Aorta (tissue), 5 donors: Measurements from ENCODE around the gene FAF1. TPM values are rescaled to one million over a fixed set of nuclear protein-coding genes. Genes with fewer than 3 reads are reported as not detected.

Source experiments
- ATAC-seq: fragments of 200-7000 bp; cut with Tn5 transposase; one replicate; pipeline ENCODE4 v1.9.1; 2022; ENCODE audit warnings: moderate library complexity; ENCODE audit not compliant: low FRiP score
- DNase-seq, 2 donors: peaks; one replicate each; pipeline ENCODE4 v3.0.0-alpha.2; 2020
- H3K27ac ChIP-seq, 2 donors: one replicate each; pipeline ENCODE4 v1.5.1; 2013; ENCODE audit warnings: low read length in 2 of 2, mild to moderate bottlenecking in 2 of 2, moderate library complexity in 2 of 2, control low read depth in 1 of 2, inconsistent platforms in 1 of 2, low read depth in 1 of 2
- H3K27me3 ChIP-seq, 2 donors: one replicate each; pipeline ENCODE4 v1.6.1; 2013; ENCODE audit warnings: control low read depth in 1 of 2, low read length in 1 of 2, mild to moderate bottlenecking in 1 of 2, moderate library complexity in 1 of 2; ENCODE audit not compliant: insufficient read depth in 2 of 2, control insufficient read depth in 1 of 2
- H3K36me3 ChIP-seq, 2 donors: one replicate each; pipeline ENCODE4 v1.6.1; 2013; ENCODE audit warnings: control low read depth in 1 of 2, low read length in 1 of 2, mild to moderate bottlenecking in 1 of 2; ENCODE audit not compliant: insufficient read depth in 2 of 2, control insufficient read depth in 1 of 2
- H3K4me1 ChIP-seq, 2 donors: one replicate each; pipeline ENCODE4 v1.6.1; 2013; ENCODE audit warnings: low read length in 2 of 2, control low read depth in 1 of 2, mild to moderate bottlenecking in 1 of 2, moderate library complexity in 1 of 2; ENCODE audit not compliant: insufficient read depth in 2 of 2, control insufficient read depth in 1 of 2
- H3K4me3 ChIP-seq, 2 donors: one replicate each; pipeline ENCODE4 v1.5.1; 2013; ENCODE audit warnings: low read length in 2 of 2, control low read depth in 1 of 2, mild to moderate bottlenecking in 1 of 2
- H3K9me3 ChIP-seq: one replicate; pipeline ENCODE4 v1.6.1; 2013; ENCODE audit warnings: mild to moderate bottlenecking, low read length; ENCODE audit not compliant: control insufficient read depth
- whole genome bisulfite sequencing, 2 donors: extraction: QIAGEN DNeasy Blood & Tissue Kit; methylation state at CpG; one replicate each; pipeline ENCODE4 v1.1.7; 2013; 5-methylcytosine and 5-hydroxymethylcytosine counted together
- intact Hi-C, 2 donors: fragments of 100-400 bp; cut with DNase I; formaldehyde crosslinking; loops; one replicate each; pipeline versions ENCODE4 v1.14.2 to v1.15.0; 2022
- polyA plus RNA-seq, 2 donors: library from polyadenylated mRNA; stranded (reverse); fragments of 200-250 nt; gene quantifications; one replicate each; pipeline ENCODE4 v1.2.3, GENCODE V29; 2013
- total RNA-seq, 2 donors: library from RNA; stranded (reverse); fragmentation: NEBNext Ultra II Directional; extraction: Animal tissue kit (Norgen Biotek cat#: 25700); gene quantifications; one replicate each; pipeline ENCODE4 v1.2.1, GENCODE V29; 2021
- donor health status: healthy with polysubstance abuse.
- donor health status: Bipolar disorder and iron deficiency.
- donor health status: DM: no; HTN: no; CAD: no.
- donor health status: DM: no; HTN: no; CAD: no.
- donor health status: DM: yes; HTN: yes; CAD: no.

Gene FAF1
- total and polyA plus RNA-seq, 4 donors, result 27.0 to 56.1 (median 43.0) TPM

DNA sequence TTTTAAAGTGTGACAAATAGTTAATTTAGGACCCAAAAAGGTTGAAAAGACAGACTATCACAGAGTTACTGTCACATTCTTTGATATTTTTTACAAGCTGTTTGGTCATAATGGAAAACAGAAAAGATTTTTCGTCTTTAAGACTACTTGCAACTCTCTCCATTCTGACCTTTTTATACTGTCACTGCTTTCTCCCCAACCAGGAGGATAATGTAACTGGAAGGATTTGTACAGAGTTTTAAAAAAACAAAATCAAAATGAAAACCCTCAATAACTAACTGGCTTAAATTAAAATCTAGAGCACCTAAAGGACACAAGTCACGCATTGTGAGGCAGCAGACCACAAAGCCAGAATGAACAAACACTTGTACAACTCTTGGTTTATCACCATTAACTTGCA is 257.7 kb downstream of the FAF1 start:
- WGBS, 2 donors, result 95 to 96% methylated on average over 2 of the region's 2 CpGs
- H3K36me3 ChIP-seq, result no peaks in the 10 kb centered on the region
- DNase-seq, result no peak
- no peak overlapping the region for H3K27ac ChIP-seq
- peaks cover 0 to 4% of the 10 kb centered on the region in 2 donors for H3K4me1 ChIP-seq
- no peaks in the 10 kb centered on the region for H3K27me3 ChIP-seq
- ATAC-seq, result no peak
- intact Hi-C loops, result loop anchor here in 1 of 2 donors (5.0 kb wide), 1 partner anchor 335 kb away; no protein-coding TSS in a partner anchor
- H3K9me3 ChIP-seq, result no peaks in the 10 kb centered on the region
- no peak overlapping the region for H3K4me3 ChIP-seq

DNA sequence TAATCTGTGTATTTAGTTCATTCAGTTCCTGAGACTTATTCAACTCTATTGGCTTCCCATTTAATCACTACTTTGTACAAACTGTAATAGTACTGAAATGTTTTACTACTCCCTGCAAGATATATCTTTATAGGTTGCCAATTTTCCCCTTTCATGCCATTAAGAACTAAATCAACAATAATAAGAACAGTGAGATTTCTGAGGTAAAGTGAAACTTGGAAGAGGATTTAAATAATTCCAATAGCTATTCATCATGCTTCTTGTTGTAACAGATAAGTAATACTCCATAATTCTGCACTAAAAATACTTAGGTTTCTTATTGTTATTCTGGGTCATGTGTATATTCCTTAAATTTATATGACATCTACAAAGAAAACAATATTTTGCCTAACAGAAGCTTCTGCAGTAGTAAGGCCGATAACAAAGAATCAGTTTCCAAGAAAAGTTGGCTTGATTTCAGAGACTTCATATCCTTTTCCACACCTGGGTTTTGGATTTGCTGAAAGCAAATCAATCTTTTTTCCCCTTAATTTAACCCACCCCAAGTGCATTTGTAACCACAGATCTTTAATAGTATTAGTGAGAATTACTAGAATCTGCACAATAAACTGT is 258.3 kb downstream of the FAF1 start:
- intact Hi-C loops, result loop anchor here in 1 of 2 donors (5.0 kb wide), 1 partner anchor 335 kb away; no protein-coding TSS in a partner anchor
- no peak overlapping the region for H3K27ac ChIP-seq
- H3K27me3 ChIP-seq, result no peaks in the 10 kb centered on the region
- H3K36me3 ChIP-seq, result no peaks in the 10 kb centered on the region
- peaks cover 0 to 4% of the 10 kb centered on the region in 2 donors for H3K4me1 ChIP-seq
- no peak for ATAC-seq
- no peak for DNase-seq
- WGBS, 2 donors, result 45 to 49% methylated on average over 1 of the region's 1 CpG
- H3K9me3 ChIP-seq, result no peaks in the 10 kb centered on the region
- H3K4me3 ChIP-seq, result no peak overlapping the region

DNA sequence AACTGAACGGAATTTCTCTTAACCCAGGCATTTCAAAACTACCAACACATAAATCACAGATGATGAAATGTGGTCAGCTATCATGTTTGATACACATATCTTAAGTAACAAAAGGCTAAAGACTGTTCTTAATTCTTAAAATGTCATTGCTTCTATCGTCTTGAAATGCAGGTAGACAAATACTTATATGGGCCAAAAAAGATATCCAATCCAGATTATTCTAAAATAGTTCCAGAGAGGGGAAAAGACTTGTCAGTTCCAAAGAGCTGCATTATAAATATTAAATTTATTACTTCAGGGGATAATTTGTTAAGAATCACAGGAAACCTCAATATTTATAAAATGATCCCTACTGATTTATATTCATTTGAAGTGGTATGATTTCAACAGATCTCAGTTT is 259.4 kb downstream of the FAF1 start:
- intact Hi-C loops, result loop anchor here in 1 of 2 donors (5.0 kb wide), 1 partner anchor 333 kb away; no protein-coding TSS in a partner anchor
- ATAC-seq (no peak), DNase-seq (no peak)
- no peaks in the 10 kb centered on the region for H3K27me3 ChIP-seq
- H3K4me3 ChIP-seq, result no peak overlapping the region
- peaks cover 0 to 4% of the 10 kb centered on the region in 2 donors for H3K4me1 ChIP-seq
- H3K27ac ChIP-seq, result no peak overlapping the region
- H3K9me3 ChIP-seq, result no peaks in the 10 kb centered on the region
- H3K36me3 ChIP-seq, result no peaks in the 10 kb centered on the region
- WGBS, 2 donors, result 75 to 79% methylated on average over 2 of the region's 2 CpGs

GRCh38 chr1:50700214-50700613 is 259.9 kb downstream of the FAF1 start:
- ATAC-seq (no peak), DNase-seq (no peak)
- H3K27me3 ChIP-seq, result no peaks in the 10 kb centered on the region
- 97% methylated on average over 4 of the region's 4 CpGs for WGBS, 2 donors
- no peaks in the 10 kb centered on the region for H3K36me3 ChIP-seq
- intact Hi-C loops, result loop anchor here in 1 of 2 donors (5.0 kb wide), 1 partner anchor 333 kb away; no protein-coding TSS in a partner anchor
- H3K9me3 ChIP-seq, result no peaks in the 10 kb centered on the region
- H3K4me1 ChIP-seq, result peaks cover 0 to 4% of the 10 kb centered on the region in 2 donors
- H3K4me3 ChIP-seq, result no peak overlapping the region
- H3K27ac ChIP-seq, result no peak overlapping the region

- no peak for ATAC-seq
- Histone ChIP-seq H3K4me1 (peaks cover 0 to 4% of the 10 kb centered on the region in 2 donors), H3K36me3 (no peaks in the 10 kb centered on the region), H3K27ac (no peak overlapping the region), H3K9me3 (no peaks in the 10 kb centered on the region), H3K27me3 (no peaks in the 10 kb centered on the region), H3K4me3 (no peak overlapping the region)
- intact Hi-C loops, result loop anchor here in 1 of 2 donors (5.0 kb wide), 1 partner anchor 332 kb away; no protein-coding TSS in a partner anchor
- 97% methylated on average over 4 of the region's 4 CpGs for WGBS, 2 donors
- DNase-seq, result no peak
These were observed 260.3 kb downstream of the FAF1 start for GRCh38 chr1:50699795-50700194.

DNA sequence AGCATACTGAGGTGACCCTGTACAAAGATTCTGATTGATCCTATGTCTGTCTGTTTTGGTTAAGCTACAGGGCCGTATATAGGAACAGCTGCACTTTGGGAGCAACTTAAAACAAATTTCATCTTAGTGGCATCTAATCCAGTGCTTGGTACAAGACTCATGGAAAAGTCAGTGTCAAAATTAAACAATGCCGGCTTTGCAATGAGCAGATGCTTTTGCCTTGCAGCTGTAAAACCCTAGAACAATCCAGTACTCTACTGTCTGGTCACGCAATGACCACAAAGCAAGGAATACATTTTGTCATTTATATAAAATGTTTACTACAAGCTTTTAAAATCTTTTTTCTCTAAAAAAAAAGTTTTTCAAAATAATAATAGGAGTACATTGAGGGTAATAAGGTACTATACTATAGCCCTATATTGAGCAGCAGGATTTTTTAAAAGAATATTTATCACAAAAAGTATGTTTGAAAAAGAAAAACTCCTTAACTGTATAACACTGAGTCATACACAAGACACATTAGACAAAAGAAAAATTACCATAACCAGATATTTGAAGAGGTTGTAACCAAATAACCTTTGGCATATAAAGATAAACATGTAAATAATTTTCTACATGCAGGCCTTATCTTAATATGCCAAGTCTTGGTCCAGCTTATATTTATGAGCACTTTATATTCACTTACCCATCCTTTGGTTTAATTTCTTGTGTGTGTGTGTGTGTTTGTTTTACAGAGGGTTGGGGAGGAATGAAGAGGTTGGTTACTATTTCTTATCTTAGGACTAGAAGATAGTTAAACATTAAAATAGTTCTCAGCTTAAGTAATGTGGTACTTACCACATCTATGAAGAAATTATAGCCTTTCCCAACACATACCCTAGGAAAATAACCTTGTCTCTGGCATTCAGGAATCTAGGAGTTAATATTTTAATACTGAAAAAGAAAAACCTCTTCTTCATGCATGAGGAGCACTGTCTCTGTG is 262.3 kb downstream of the FAF1 start:
- intact Hi-C loops, result no loop called here
- WGBS, 2 donors, result 97% methylated on average over 3 of the region's 3 CpGs
- DNase-seq, result no peak

GRCh38 chr1:50693829-50694228 is 266.2 kb downstream of the FAF1 start:
- no peak overlapping the region for H3K4me3 ChIP-seq
- no peaks in the 10 kb centered on the region for H3K9me3 ChIP-seq
- no peaks in the 10 kb centered on the region for H3K4me1 ChIP-seq
- DNase-seq (no peak), ATAC-seq (no peak)
- no peak overlapping the region for H3K27ac ChIP-seq
- H3K36me3 ChIP-seq, result no peaks in the 10 kb centered on the region
- WGBS, 2 donors, result 94 to 95% methylated on average over 2 of the region's 2 CpGs
- intact Hi-C loops, result no loop called here
- no peaks in the 10 kb centered on the region for H3K27me3 ChIP-seq

More for the DNA sequence above, 262.3 kb downstream of the FAF1 start:
- no peak overlapping the region for H3K4me3 ChIP-seq
- H3K4me1 ChIP-seq, result peaks cover 0 to 4% of the 10 kb centered on the region in 2 donors
- no peaks in the 10 kb centered on the region for H3K27me3 ChIP-seq
- ATAC-seq, result no peak
- no peak overlapping the region for H3K27ac ChIP-seq
- no peaks in the 10 kb centered on the region for H3K36me3 ChIP-seq
- no peaks in the 10 kb centered on the region for H3K9me3 ChIP-seq

DNA sequence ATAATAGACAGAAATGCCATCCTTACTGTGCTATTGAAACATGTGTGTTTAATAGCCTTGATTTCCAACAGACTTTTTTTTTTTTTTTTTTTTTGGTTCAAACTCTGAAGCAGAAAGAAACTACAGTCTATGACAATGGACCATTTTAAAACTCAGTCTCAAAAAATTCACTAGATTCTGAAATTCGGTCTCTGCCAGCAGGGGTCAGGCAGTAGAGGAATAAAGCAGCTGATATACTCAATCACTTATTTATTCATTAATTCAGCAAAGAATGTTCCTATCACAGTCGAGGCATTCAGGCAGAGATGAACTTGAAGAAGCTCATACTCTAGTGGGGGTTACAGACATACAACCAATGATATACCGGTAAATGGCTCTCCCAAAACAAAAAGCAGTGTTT is 275.9 kb downstream of the FAF1 start:
- H3K4me1 ChIP-seq, result no peaks in the 10 kb centered on the region
- no peaks in the 10 kb centered on the region for H3K36me3 ChIP-seq
- no peaks in the 10 kb centered on the region for H3K9me3 ChIP-seq
- WGBS, 2 donors, result 94 to 96% methylated on average over 3 of the region's 3 CpGs
- intact Hi-C loops, result no loop called here
- no peak overlapping the region for H3K27ac ChIP-seq
- no peak for DNase-seq
- H3K27me3 ChIP-seq, result no peaks in the 10 kb centered on the region
- no peak for ATAC-seq
- H3K4me3 ChIP-seq, result no peak overlapping the region
